HL-60 (cell line): ENCODE data around the gene ANO2.

ENCODE experiments used
- DNase-seq, 2 experiments: peaks; one replicate each; pipeline ENCODE4 v3.0.0-alpha.2; 2010 to 2020; ENCODE audit warnings: low read depth in 1 of 2, low spot score in 1 of 2
- H3K27ac ChIP-seq: fragments of 250-450 bp; sonication (Bioruptor Pico); replicated peaks from 2 replicates; pipeline ENCODE4 v1.5.1; 2020; ENCODE audit warnings: mild to moderate bottlenecking, moderate library complexity
- H3K27me3 ChIP-seq: fragments of 250-450 bp; sonication (Bioruptor Pico); 2 replicates; pipeline ENCODE4 v1.5.1; 2021; ENCODE audit warnings: mild to moderate bottlenecking, moderate library complexity; ENCODE audit not compliant: insufficient read depth, poor library complexity, severe bottlenecking
- H3K4me3 ChIP-seq: replicated peaks from 2 replicates; pipeline ENCODE4 v1.5.1; 2011; ENCODE audit warnings: mild to moderate bottlenecking, control low read depth, low read length; ENCODE audit not compliant: insufficient read depth
- CTCF ChIP-seq: IDR thresholded peaks from one replicate; pipeline ENCODE4 v1.5.1; 2011; ENCODE audit warnings: low read length, control low read depth, inconsistent platforms; ENCODE audit not compliant: insufficient read depth
- GABPA ChIP-seq: IDR thresholded peaks from 2 replicates; pipeline ENCODE4 v1.6.1; 2012; ENCODE audit warnings: low read depth
- POLR2AphosphoS5 ChIP-seq: IDR thresholded peaks from 2 replicates; pipeline ENCODE4 v1.6.1; 2012; ENCODE audit warnings: low read depth
- REST ChIP-seq: IDR thresholded peaks from 2 replicates; pipeline ENCODE4 v1.6.1; 2012; ENCODE audit warnings: low read depth; ENCODE audit not compliant: insufficient replicate concordance
- SPI1 ChIP-seq: IDR thresholded peaks from 2 replicates; pipeline ENCODE4 v1.6.1; 2012; ENCODE audit warnings: low read depth, mild to moderate bottlenecking, borderline replicate concordance

ANO2 gene

GRCh38 chr12:5916785-5917290, 28.2 kb downstream of the ANO2 start:
- TF ChIP-seq REST, result no peak
- TF ChIP-seq SPI1, result no peak
- no peak for TF ChIP-seq GABPA
- TF ChIP-seq POLR2AphosphoS5, result no peak
- TF ChIP-seq CTCF, result no peak
- Histone ChIP-seq H3K27ac (no peak overlapping the region), H3K27me3 (no peaks in the 10 kb centered on the region), H3K4me3 (no peak overlapping the region)
- no peak for DNase-seq

- H3K27me3 ChIP-seq, result no peaks in the 10 kb centered on the region
- H3K4me3 ChIP-seq, result no peak overlapping the region
- no peak overlapping the region for H3K27ac ChIP-seq
- no peak for DNase-seq
- TF ChIP-seq GABPA (no peak), POLR2AphosphoS5 (no peak), REST (no peak), SPI1 (no peak), CTCF (no peak)
Measured at GRCh38 chr12:5915511-5915910, 29.5 kb downstream of the ANO2 start.

GRCh38 chr12:5914387-5915149, 30.5 kb downstream of the ANO2 start:
- DNase-seq, result no peak
- Histone ChIP-seq H3K27me3 (no peaks in the 10 kb centered on the region), H3K4me3 (no peak overlapping the region), H3K27ac (no peak overlapping the region)
- TF ChIP-seq CTCF (no peak), SPI1 (no peak), REST (no peak), GABPA (no peak), POLR2AphosphoS5 (no peak)
